Fibroblast of the aortic adventitia (primary cell): ENCODE measurements around the gene LCLAT1. TPM values are rescaled to one million over a fixed set of nuclear protein-coding genes. Genes with fewer than 3 reads are reported as not detected.

ENCODE experiments used
- DNase-seq: peaks from one replicate; pipeline ENCODE4 v3.0.0-alpha.2; 2010; ENCODE audit warnings: low read depth
- H3K4me3 ChIP-seq: 2 replicates; pipeline ENCODE4 v1.5.1; 2011; ENCODE audit warnings: low read depth, mild to moderate bottlenecking, control low read depth, low read length, moderate library complexity
- total RNA-seq: library from RNA; depleted of rRNA; stranded (reverse); fragments of >200 nt; gene quantifications from 2 replicates; pipeline ENCODE4 v1.2.3, GENCODE V29; 2012; ENCODE audit warnings: low replicate concordance
- TF ChIP-seq, protein P1 (sequence below): IDR thresholded peaks from 2 replicates; pipeline ENCODE4 v1.5.1; 2011; ENCODE audit warnings: mild to moderate bottlenecking, low read length, control low read depth, inconsistent platforms; ENCODE audit not compliant: insufficient read depth

The LCLAT1 gene
- total RNA-seq, 1 donor, result 21.5 TPM

DNA sequence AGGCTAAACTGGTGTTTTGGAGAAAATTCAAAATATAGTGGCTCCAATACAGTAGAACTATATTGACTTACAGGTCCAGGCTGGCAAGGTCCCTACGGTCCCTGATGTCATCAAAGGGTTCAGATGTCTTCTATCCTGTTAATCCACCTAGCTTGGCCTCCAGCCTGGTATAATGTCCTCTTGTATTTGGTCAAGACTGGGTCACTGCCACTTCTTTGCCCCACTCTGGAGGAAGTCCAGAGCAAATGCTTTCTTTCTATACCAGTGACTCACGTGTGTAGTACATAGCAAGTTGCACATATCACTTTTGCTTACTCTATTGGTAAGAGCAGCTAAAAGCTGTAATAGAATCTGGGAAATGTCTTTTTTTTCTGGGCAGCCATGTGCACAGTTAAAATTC is 80.8 kb downstream of the LCLAT1 start:
- no peak for DNase-seq
- TF ChIP-seq, protein P1, sequence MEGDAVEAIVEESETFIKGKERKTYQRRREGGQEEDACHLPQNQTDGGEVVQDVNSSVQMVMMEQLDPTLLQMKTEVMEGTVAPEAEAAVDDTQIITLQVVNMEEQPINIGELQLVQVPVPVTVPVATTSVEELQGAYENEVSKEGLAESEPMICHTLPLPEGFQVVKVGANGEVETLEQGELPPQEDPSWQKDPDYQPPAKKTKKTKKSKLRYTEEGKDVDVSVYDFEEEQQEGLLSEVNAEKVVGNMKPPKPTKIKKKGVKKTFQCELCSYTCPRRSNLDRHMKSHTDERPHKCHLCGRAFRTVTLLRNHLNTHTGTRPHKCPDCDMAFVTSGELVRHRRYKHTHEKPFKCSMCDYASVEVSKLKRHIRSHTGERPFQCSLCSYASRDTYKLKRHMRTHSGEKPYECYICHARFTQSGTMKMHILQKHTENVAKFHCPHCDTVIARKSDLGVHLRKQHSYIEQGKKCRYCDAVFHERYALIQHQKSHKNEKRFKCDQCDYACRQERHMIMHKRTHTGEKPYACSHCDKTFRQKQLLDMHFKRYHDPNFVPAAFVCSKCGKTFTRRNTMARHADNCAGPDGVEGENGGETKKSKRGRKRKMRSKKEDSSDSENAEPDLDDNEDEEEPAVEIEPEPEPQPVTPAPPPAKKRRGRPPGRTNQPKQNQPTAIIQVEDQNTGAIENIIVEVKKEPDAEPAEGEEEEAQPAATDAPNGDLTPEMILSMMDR, result no peak
- H3K4me3 ChIP-seq, result no peak overlapping the region

DNA sequence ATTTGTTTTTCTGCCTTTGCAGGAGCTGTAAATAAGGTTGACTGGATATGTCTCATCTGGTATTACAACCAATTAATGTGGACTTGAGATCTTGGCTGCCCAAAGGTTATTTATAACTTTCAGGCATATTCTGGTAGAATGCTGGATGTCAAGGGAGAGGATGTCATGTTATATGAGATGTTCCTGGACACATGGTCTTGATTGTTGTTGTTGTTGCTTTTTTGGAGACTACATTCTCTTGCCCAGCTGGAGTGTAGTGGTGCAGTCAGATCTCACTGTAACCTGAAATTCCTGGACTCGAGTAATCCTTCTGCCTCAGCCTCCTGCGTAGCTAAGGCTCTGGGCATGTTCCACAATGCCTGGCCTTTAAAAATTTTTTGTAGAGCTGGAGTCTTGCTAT is 83.3 kb downstream of the LCLAT1 start:
- TF ChIP-seq, protein P1, result no peak
- no peak for DNase-seq
- no peak overlapping the region for H3K4me3 ChIP-seq

DNA sequence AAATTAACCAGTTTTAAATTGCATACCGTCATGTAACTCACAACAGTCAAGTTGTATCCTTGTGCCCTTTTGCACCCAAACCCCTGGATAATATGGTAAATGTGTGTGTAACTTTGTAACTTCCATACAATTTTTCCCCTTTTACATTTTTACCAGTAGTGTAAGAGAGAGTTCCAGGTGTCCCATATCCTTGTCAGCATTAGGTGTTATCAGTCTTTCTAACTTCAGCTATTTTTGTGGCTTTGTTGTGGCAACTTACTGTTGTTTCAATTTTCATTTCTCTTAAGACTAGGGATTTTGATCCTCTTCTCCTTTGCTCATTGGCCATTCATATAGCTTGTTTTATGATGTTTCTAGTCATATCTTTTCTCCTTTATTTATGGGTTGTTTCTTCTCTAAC is 94.6 kb downstream of the LCLAT1 start:
- H3K4me3 ChIP-seq, result no peak overlapping the region
- TF ChIP-seq, protein P1, result no peak
- no peak for DNase-seq

DNA sequence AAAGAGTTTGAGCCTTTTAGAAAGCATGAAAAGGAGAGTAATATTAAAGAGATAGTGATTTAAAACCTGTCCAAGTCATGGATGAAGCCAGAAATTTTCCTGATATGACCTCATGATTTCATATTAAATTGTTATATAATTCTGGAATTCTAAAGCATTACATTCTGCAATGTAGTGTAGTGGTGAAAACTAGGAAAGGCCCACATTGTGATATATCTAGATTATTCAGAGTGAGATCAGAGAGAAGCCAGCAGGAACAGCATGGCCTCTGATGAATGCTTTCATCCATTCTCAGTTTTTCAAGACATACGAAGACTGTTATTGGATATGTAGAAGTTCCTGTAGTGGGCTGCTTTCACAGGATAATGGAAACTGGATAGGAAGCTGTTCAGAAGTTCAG is 98.8 kb downstream of the LCLAT1 start:
- no peak overlapping the region for H3K4me3 ChIP-seq
- TF ChIP-seq, protein P1, result no peak
- no peak for DNase-seq

DNA sequence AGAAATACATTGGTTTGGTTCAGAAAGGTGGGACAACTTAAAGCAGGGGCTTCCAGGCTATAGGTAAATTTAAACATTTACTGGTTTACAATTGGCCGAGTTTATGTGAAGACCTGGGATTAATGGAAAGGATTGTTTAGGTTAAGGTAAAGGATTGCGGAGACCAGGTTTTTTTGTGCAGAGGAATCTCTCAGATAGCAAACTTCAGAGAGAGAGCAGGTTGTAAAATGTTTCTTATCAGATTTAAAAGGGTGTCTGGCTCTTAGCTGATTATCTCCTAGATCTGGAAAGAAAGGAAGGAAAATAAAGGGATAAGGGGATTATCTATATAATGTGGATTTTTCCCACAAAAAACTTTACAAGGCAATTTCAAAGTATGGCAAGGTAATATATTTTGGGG is 101.3 kb downstream of the LCLAT1 start:
- TF ChIP-seq, protein P1, result no peak
- H3K4me3 ChIP-seq, result no peak overlapping the region
- no peak for DNase-seq

DNA sequence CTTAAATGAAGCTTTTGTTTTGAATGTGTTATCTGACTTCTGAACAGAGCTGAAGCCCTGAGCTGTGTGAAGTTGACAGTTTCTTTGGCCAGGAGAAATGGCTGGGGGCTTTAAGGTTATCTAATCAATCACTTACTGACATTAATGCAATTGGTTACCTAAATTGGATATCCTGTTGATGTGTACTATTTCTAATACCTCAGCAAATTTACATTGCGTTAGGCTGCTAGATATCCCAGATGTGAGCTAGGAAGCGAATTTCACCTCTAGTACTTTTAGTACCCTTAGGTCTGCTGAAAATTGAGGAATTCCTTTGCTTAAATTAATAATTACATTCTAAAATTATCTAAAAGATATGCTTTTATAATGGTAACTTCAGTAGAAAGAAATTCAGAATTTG is 102.0 kb downstream of the LCLAT1 start:
- TF ChIP-seq, protein P1, result no peak
- no peak for DNase-seq
- H3K4me3 ChIP-seq, result no peak overlapping the region

DNA sequence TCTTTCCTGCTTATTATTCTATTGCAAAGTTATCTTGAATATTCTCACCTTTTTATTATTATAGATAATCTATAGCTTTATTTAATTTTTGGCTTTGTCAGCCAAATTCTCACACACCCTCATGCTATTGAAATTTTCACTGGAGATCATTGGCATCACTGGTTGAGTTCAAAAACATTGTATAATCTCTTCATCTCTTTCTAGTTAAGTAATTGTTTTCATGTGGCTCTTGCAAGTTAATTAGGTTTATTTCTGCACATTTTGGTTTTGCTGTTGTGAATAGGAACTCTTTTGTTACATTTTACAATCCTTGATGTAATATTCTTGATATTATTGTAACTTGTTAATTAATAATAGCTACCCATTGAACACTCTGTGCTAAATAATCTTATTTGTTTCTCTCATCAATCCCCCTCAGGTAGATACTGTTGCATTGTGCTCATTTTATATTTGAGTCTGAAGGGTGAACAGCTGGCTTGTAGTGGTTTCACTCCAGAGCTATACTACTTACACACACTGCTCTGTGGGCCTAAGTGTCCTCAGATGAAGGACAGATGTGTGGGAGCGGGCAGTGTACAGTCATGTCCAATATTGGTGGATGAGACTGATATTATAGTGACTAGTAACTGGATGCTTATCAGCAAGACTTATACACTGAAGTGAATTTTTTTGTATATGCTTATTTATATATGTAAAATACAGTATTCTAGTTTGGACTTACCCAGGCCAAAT is 112.7 kb downstream of the LCLAT1 start:
- DNase-seq, result no peak
- TF ChIP-seq, protein P1, result no peak
- H3K4me3 ChIP-seq, result no peak overlapping the region
